IMR-90 (cell line): ENCODE results near the gene BTD. TPM values are rescaled to one million over a fixed set of nuclear protein-coding genes. Genes with fewer than 3 reads are reported as not detected.

ENCODE experiments used
- ATAC-seq: fragments of 200-7000 bp; cut with Tn5 transposase; 2 replicates; pipeline ENCODE4 v1.9.1; 2020; ENCODE audit warnings: low read depth, mild to moderate bottlenecking, moderate library complexity
- BruUV-seq: library from RNA; stranded (reverse); fragments of 400-500 nt; replicated peaks from 2 replicates; lab custom pipeline; 2021; lab: Mats Ljungman, UMichigan
- CTCF ChIA-PET: fragments of 300-600 bp; formaldehyde crosslinking; extraction: SDS; loops from one replicate; lab custom pipeline; 2021; ENCODE audit warnings: antibody characterized with exemption; lab: Yijun Ruan, JAX
- POLR2A ChIA-PET: fragments of 300-600 bp; sonication (Branson Sonifier 250); formaldehyde crosslinking; loops from one replicate; lab custom pipeline; 2022; ENCODE audit warnings: antibody characterized with exemption; ENCODE audit not compliant: unreplicated experiment; lab: Charles Lee
- DNase-seq: peaks from one replicate; pipeline ENCODE4 v3.0.0; 2013
- H2AFZ ChIP-seq: replicated peaks from 2 replicates; pipeline ENCODE3; 2013; ENCODE audit warnings: low read length, mild to moderate bottlenecking; ENCODE audit not compliant: poor library complexity
- H2AK5ac ChIP-seq: 2 replicates; pipeline ENCODE4 v1.6.1; 2013; ENCODE audit warnings: low read depth, low read length, inconsistent platforms
- H2AK9ac ChIP-seq: replicated peaks from 2 replicates; pipeline ENCODE3; 2013; ENCODE audit warnings: mild to moderate bottlenecking, low read depth, low read length, moderate library complexity; ENCODE audit not compliant: poor library complexity
- H2BK120ac ChIP-seq: 2 replicates; pipeline ENCODE4 v1.6.1; 2013; ENCODE audit warnings: low read depth, low read length, inconsistent platforms
- H2BK15ac ChIP-seq: 3 replicates; pipeline ENCODE4 v1.6.1; 2013; ENCODE audit warnings: low read depth, low read length, inconsistent platforms
- H2BK20ac ChIP-seq: 2 replicates; pipeline ENCODE4 v1.6.1; 2013; ENCODE audit warnings: low read depth, mild to moderate bottlenecking, inconsistent platforms, low read length, moderate library complexity
- H2BK5ac ChIP-seq: 2 replicates; pipeline ENCODE4 v1.6.1; 2013; ENCODE audit warnings: mild to moderate bottlenecking, low read depth, low read length, inconsistent platforms; ENCODE audit not compliant: poor library complexity, severe bottlenecking
- H3K14ac ChIP-seq: replicated peaks from 2 replicates; pipeline ENCODE4 v1.6.1; 2013; ENCODE audit warnings: low read depth, low read length, inconsistent platforms
- H3K18ac ChIP-seq: 2 replicates; pipeline ENCODE4 v1.6.1; 2013; ENCODE audit warnings: low read depth, low read length, control low read depth
- H3K23ac ChIP-seq: 2 replicates; pipeline ENCODE4 v1.6.1; 2013; ENCODE audit warnings: low read depth, low read length, inconsistent platforms
- H3K27ac ChIP-seq: 2 replicates; pipeline ENCODE4 v1.5.1; 2013; ENCODE audit warnings: mild to moderate bottlenecking, control low read depth, low read length; ENCODE audit not compliant: insufficient read depth
- H3K27me3 ChIP-seq: 2 replicates; pipeline ENCODE4 v1.6.1; 2013; ENCODE audit warnings: low read length; ENCODE audit not compliant: control insufficient read depth, insufficient read depth
- H3K36me3 ChIP-seq: 2 replicates; pipeline ENCODE4 v1.6.1; 2013; ENCODE audit warnings: low read length, mixed read lengths; ENCODE audit not compliant: control insufficient read depth, insufficient read depth
- H3K4ac ChIP-seq: 2 replicates; pipeline ENCODE4 v1.6.1; 2013; ENCODE audit warnings: low read depth, low read length, inconsistent platforms
- H3K4me1 ChIP-seq: 2 replicates; pipeline ENCODE4 v1.6.1; 2013; ENCODE audit warnings: low read length, mixed read lengths; ENCODE audit not compliant: control insufficient read depth, insufficient read depth
- H3K4me2 ChIP-seq: 2 replicates; pipeline ENCODE4 v1.6.1; 2013; ENCODE audit warnings: low read depth, mild to moderate bottlenecking, control low read depth, low read length, moderate library complexity
- H3K4me3 ChIP-seq: 2 replicates; pipeline ENCODE4 v1.5.1; 2013; ENCODE audit warnings: low read depth, mild to moderate bottlenecking, control low read depth, low read length, moderate library complexity; ENCODE audit not compliant: insufficient read depth
- H3K56ac ChIP-seq: 2 replicates; pipeline ENCODE4 v1.6.1; 2013; ENCODE audit warnings: low read length, inconsistent platforms; ENCODE audit not compliant: insufficient read depth; ENCODE audit errors: extremely low read depth
- H3K79me1 ChIP-seq, 2 experiments: 2 replicates each; pipeline ENCODE4 v1.6.1; 2013; ENCODE audit warnings: low read length in 2 of 2, inconsistent platforms in 1 of 2, low read depth in 1 of 2
- H3K9ac ChIP-seq: 2 replicates; pipeline ENCODE4 v1.6.1; 2013; ENCODE audit warnings: low read depth, low read length, control low read depth
- H3K9me1 ChIP-seq: 2 replicates; pipeline ENCODE4 v1.6.1; 2013; ENCODE audit warnings: low read length, inconsistent platforms; ENCODE audit not compliant: insufficient read depth
- H3K9me3 ChIP-seq: 2 replicates; pipeline ENCODE4 v1.6.1; 2013; ENCODE audit warnings: low read length; ENCODE audit not compliant: control insufficient read depth, insufficient read depth
- H4K20me1 ChIP-seq: 2 replicates; pipeline ENCODE4 v1.6.1; 2013; ENCODE audit warnings: low read length, inconsistent platforms; ENCODE audit not compliant: insufficient read depth
- H4K5ac ChIP-seq: 2 replicates; pipeline ENCODE4 v1.6.1; 2013; ENCODE audit warnings: mild to moderate bottlenecking, low read depth, low read length, control low read depth
- H4K8ac ChIP-seq, 2 experiments: 2 replicates each; pipeline ENCODE4 v1.6.1; 2013; ENCODE audit warnings: low read depth in 2 of 2, low read length in 2 of 2, control low read depth in 1 of 2, inconsistent platforms in 1 of 2
- H4K91ac ChIP-seq: 2 replicates; pipeline ENCODE4 v1.6.1; 2013; ENCODE audit warnings: low read depth, low read length, inconsistent platforms; ENCODE audit not compliant: insufficient read depth
- BHLHE40 ChIP-seq: fragments of 150-350 bp; IDR thresholded peaks from 2 replicates; pipeline ENCODE4 v1.6.1; 2016; ENCODE audit warnings: mild to moderate bottlenecking, low read depth, low read length
- MAZ ChIP-seq: IDR thresholded peaks from 2 replicates; pipeline ENCODE4 v1.6.1; 2012; ENCODE audit warnings: low read depth, mild to moderate bottlenecking, low read length, improper control_type of control experiment, moderate library complexity, borderline replicate concordance
- MXI1 ChIP-seq: IDR thresholded peaks from 2 replicates; pipeline ENCODE4 v1.6.1; 2012; ENCODE audit warnings: low read depth, mild to moderate bottlenecking, low read length, moderate library complexity, borderline replicate concordance
- POLR2A ChIP-seq: IDR thresholded peaks from 2 replicates; pipeline ENCODE4 v1.6.1; 2012; ENCODE audit warnings: mild to moderate bottlenecking, low read depth, low read length
- RAD21 ChIP-seq: IDR thresholded peaks from 2 replicates; pipeline ENCODE4 v1.6.1; 2012; ENCODE audit warnings: low read length, improper control_type of control experiment
- RCOR1 ChIP-seq: IDR thresholded peaks from 2 replicates; pipeline ENCODE4 v1.6.1; 2012; ENCODE audit warnings: mild to moderate bottlenecking, low read length, improper control_type of control experiment; ENCODE audit not compliant: insufficient replicate concordance
- SMC3 ChIP-seq: fragments of 150-350 bp; IDR thresholded peaks from 2 replicates; pipeline ENCODE4 v1.6.1; 2016; ENCODE audit warnings: low read depth, mild to moderate bottlenecking, antibody characterized with exemption, low read length, moderate library complexity
- USF2 ChIP-seq: fragments of 150-350 bp; IDR thresholded peaks from 2 replicates; pipeline ENCODE4 v1.6.1; 2017; ENCODE audit warnings: mild to moderate bottlenecking, antibody characterized with exemption, low read length, low read depth
- WGBS, 2 experiments: methylation state at CpG; one replicate each; pipeline versions ENCODE4 v1.1.5 to v1.1.7; 2013; ENCODE audit warnings: missing lambda C conversion rate in 2 of 2; ENCODE audit not compliant: insufficient read length in 1 of 2; ENCODE audit errors: extremely low coverage in 2 of 2; 5-methylcytosine and 5-hydroxymethylcytosine counted together
- dilution Hi-C: fragments of 300-500 bp; cut with HindIII; formaldehyde crosslinking; loops from one replicate; pipeline ENCODE4 v1.14.3; 2018; ENCODE audit warnings: low sequenced_read_pairs; ENCODE audit not compliant: unreplicated experiment
- in situ Hi-C: fragments of 300-500 bp; cut with MboI; formaldehyde crosslinking; loops from 3 replicates; pipeline ENCODE4 v1.14.3; 2019; ENCODE audit warnings: low sequenced_read_pairs, inconsistent platforms, mixed read lengths
- intact Hi-C: fragments of 100-400 bp; cut with micrococcal nuclease; formaldehyde crosslinking; loops from 2 replicates; pipeline ENCODE4 v1.10.0; 2022
- polyA plus RNA-seq, 3 experiments: library from polyadenylated mRNA; depleted of rRNA; stranded (reverse); fragments of >200 nt; gene quantifications; 2 replicates each; pipeline ENCODE4 v1.2.3, GENCODE V29; 2012; ENCODE audit warnings: low replicate concordance in 1 of 3
- total RNA-seq: library from RNA; depleted of rRNA; stranded (reverse); fragments of >200 nt; gene quantifications from 2 replicates; pipeline ENCODE4 v1.2.3, GENCODE V29; 2012

Gene BTD
- total and polyA plus RNA-seq, 2 of the 4 experiments (the other 2 are of a cell fraction): 14.8 to 21.1 TPM

GRCh38 chr3:15651396-15651795 is 49.9 kb downstream of the BTD start:
- peak overlapping the region; percentile 86 for H2AK5ac ChIP-seq
- POLR2A ChIA-PET: no interaction called here
- intact Hi-C loops (no loop called here), in situ Hi-C loops (no loop called here), dilution Hi-C loops (no loop called here)
- H3K9me1 ChIP-seq: peaks cover 23% of the 10 kb centered on the region
- H4K5ac ChIP-seq: 0 out of 2 replicates have a peak overlapping the region, but pooled peaks have one; percentile 4
- no peak overlapping the region for H3K4me3 ChIP-seq
- H2AK9ac ChIP-seq: no peak overlapping the region
- CTCF ChIA-PET: no interaction called here
- 77% methylated on average over 4 of the region's 8 CpGs; no CpG with 5 or more reads in 1 of the 2 experiments for WGBS, 2 experiments
- no peak overlapping the region for H2AFZ ChIP-seq
- peaks cover 13% of the 10 kb centered on the region for H3K4me1 ChIP-seq
- H2BK20ac ChIP-seq: peak overlapping the region; percentile 47
- H3K36me3 ChIP-seq: no peaks in the 10 kb centered on the region
- no peak overlapping the region for H3K56ac ChIP-seq
- peak overlapping the region; percentile 61 for H3K4ac ChIP-seq
- H2BK15ac ChIP-seq: peak overlapping the region; percentile 88; the same call in 1 of the 3 replicates
- H3K23ac ChIP-seq: no peak overlapping the region; the same call in 1 of the 2 replicates
- peak overlapping the region; percentile 46 for H2BK5ac ChIP-seq
- H4K91ac ChIP-seq: peak overlapping the region; percentile 53
- no peak overlapping the region for H3K18ac ChIP-seq
- DNase-seq (no peak), ATAC-seq (no peak)
- no peak overlapping the region for H3K4me2 ChIP-seq
- no peak overlapping the region for H3K27ac ChIP-seq
- H3K9me3 ChIP-seq: peaks cover 4% of the 10 kb centered on the region
- peak overlapping the region; percentile 71 for H2BK120ac ChIP-seq
- TF ChIP-seq BHLHE40 (no peak), USF2 (no peak), MAZ (no peak), POLR2A (no peak), RAD21 (no peak), SMC3 (no peak), MXI1 (no peak), RCOR1 (no peak)
- H3K27me3 ChIP-seq: no peaks in the 10 kb centered on the region
- BruUV-seq: no TSS peak
- H3K9ac ChIP-seq: no peak overlapping the region
- peaks cover 5 to 17% of the 10 kb centered on the region in 2 experiments; a peak in 3 of 4 replicates for H3K79me1 ChIP-seq
- H4K20me1 ChIP-seq: 0 out of 2 replicates have a peak, but pooled peaks cover 3% of the 10 kb centered on the region
- H3K14ac ChIP-seq: no peak overlapping the region; the same call in 1 of the 2 replicates
- peak overlapping the region in 1 of 2 experiments; percentile 12; a peak in 2 of 4 replicates for H4K8ac ChIP-seq
